ENCODE results near the gene PPL.
"Not testable (repeated sequence)": the region's sequence is repeated elsewhere in the genome, so short reads cannot be mapped to it uniquely, and the experiment has no call there.

Gene PPL

DNA sequence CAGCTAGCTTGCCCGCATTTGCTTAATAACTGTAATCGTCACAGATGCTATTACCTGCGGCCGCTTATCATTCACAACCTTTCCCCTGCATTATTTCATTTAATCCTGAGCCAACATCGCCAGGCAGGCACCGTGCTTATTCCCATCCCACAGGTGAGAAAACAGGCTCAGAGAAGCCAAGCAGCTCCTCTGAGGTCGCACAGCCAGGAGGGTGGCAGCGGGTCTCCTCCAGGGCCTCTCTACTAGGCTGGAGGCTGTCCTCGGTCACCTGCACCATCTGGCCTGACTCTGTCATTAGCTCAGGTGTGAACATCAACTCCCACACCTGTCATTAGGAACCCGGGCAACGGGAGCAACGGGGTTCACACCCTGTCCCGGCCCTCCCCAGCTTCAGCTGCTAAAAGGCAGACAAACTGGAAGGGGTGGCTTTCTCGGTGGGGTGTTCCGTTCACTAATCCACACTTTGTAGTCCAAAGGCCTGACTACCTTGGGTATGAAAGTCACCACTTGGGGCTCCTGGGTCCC lies 3.0 kb downstream of the PPL start:
- no peak for DNase-seq

DNA sequence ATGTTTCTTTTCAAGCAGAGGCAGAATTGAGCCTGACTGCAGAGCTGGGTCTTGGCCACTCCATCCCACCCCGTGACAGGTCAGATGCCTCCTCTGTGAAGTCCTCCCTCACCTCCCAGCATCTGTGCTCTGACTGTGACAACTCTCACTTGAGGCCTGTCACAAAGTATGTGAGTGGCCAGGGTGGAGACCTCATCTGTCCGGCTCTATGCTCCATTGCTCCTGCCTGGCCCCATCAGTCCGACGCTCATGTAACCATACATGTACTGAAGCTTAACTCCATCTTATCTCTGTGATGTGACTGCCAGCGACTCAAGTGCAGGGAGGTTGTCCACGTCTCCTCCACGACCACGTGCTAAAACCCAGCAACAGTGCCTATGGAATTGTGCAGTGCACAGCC lies 3.5 kb downstream of the PPL start:
- DNase-seq, result no peak

GRCh38 chr16:4931381-4931780 lies 5.6 kb downstream of the PPL start:
- no peak for DNase-seq

DNA sequence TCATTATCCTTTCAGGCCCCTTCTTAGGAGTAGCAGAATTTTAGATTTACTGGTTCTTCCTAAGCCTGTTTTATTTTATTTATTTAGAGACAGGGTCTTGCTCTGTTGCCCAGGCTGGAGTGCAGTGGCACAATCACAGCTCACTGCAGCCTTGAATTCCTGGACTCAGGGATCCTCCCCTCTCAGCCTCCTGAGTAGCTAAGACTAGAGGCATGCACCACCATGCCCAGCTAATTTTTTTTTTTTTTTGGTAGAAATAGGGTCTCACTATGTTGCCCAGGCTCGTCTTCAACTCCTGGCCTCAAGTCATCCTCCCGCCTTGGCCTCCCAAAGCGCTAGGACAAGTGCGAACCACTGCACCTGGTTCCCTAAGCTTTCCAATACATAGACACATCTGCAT lies 7.3 kb downstream of the PPL start:
- DNase-seq, result not testable (repeated sequence)

- DNase-seq, result no peak
These were observed 8.7 kb downstream of the PPL start for GRCh38 chr16:4928227-4928626.

DNA sequence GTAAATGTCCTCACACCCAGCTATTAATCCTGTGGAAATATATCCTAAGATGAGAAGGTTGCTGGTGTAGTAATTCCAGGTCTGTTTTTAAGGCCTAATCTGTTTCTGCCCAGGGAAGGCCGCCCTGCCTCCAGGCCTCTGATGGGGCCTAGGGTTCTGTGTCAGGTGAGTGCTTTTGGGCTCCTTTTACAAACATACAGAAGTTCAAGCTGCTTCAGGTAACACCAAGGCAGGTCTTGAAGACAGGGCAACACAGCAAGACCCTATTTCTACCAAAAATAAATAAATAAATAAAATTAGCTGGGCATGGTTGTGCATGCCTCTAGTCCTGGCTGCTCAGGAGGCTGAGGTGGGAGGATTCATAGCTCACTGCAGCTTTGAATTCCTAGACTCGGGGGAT lies 9.3 kb downstream of the PPL start:
- DNase-seq, result no peak

DNA sequence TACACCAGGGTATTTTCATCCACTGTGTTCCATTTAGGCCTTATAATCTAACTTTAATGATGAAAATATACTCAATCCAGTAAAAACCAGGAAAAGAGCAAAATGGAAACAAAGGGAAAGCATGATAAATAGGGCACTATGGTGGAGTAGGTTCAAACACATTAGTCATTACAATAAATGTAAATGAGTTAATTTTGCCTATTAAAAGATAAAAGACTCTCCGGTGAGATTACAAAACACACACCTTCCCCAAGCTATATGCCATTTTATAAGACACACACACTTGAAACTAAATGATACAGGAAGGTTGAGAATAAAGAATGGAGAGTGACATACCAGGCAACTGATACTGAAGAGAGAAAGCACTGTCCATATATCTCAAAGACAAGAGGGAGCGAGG lies 10.0 kb downstream of the PPL start:
- no peak for DNase-seq

DNA sequence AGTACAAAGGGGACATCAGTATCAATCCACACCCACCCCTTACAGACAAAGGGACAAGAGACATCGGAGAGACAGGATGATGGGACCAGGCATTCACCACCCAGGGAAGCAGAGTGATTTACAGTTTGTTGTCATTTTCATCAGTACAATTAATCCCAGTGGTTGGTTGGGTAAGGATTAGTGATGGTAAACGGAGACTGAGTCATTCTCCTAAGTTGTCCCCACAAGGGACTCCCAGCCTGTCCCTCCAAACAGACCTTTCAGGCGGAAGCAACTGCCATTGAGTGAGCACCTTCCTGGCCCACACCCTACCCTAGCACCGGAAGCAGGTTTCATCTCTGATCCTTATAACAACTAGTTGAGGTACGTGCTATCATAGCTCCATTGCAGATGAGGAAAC lies 11.2 kb downstream of the PPL start:
- no peak for DNase-seq

- DNase-seq, result no peak
These were observed 11.7 kb downstream of the PPL start for GRCh38 chr16:4925293-4925607.

DNA sequence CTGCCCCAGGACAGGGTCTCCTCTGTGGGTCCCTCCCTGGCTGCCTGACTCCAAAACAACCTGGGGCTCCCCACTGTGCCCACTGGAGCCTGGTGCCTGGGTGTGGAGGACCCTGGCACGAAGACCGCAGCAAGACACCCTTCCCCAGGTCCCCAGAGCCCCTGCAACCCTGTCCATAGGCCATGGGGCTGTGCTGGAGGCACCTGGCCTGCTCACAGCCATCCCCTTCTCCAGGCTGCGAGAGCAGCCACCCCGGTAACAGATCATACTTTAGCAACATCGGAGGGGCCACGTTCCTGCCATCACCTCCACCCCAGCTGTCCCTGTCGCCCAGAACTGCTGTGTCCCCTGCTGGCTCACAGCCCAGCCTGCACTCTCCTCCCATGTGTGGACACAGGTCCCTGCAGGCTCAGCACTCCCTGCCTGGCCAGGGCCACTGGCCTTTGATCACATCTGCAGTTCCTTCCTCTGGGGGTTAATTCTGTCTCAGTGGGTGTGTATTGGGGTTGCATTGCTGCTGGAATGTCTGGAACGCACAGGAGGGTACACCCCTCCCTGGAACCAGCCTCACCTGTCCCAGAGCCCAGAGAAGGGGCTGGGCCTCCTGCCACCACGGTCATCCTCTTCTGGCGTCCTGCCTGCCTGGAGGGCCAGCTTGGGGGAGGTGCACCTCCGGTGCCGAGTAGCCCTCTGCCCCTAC lies 12.2 kb downstream of the PPL start:
- no peak for DNase-seq

DNA sequence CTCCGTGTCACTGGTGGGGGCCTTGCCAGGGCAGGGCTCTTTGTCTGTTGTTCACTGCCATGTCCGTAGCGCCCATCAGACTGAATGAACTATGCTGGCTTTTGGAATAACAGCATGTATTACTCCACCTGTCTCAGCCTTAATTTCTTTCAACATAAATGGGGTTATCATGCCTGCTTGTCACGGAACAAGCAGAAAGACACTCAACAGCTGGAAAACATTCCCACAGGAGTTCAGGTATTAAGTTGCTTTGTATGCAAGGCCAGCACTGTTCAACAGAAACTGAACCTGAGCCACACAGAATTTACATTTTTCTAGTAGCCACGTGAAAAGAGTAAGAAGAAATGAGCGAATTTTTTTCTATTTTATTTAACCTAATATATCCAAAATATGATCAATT lies 13.1 kb downstream of the PPL start:
- DNase-seq, result no peak

DNA sequence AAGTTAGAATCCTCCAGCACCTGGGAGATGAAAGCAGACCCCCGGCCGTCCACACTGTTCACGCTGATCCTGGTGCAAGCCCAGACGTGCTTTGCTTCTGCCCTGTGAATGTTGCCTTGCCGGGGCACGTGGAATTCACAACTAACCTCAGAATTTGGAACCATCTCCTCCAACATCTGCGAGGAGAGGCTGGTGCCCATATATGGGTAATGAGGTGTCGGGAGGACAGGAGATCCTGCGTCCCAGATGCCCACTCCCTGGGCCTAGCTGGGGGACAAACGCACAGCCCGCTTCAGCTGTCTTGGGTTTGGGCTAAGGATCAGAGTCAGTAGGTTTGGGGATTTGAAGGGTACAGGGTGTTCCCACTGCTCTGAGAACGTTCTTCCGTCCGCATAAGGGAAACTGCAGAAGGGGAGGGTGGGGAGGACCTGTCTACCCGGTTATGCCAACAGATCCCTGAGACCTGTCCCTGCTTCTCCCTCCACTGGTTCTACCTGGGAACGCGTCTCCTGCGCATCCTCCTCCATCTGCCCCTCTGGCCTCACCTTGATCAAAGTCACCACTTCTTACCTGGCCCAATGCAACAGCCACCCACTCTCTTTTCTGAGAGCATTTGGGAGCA lies 14.1 kb downstream of the PPL start:
- DNase-seq, result no peak

GRCh38 chr16:4920826-4921225 lies 16.1 kb downstream of the PPL start:
- DNase-seq, result no peak

- DNase-seq, result no peak
These were observed 18.1 kb downstream of the PPL start for GRCh38 chr16:4918781-4919251.

GRCh38 chr16:4917117-4917516 lies 19.8 kb downstream of the PPL start:
- DNase-seq, result no peak

GRCh38 chr16:4915226-4915761 lies 21.7 kb downstream of the PPL start:
- DNase-seq, result no peak

GRCh38 chr16:4914528-4915225 lies 22.3 kb downstream of the PPL start:
- no peak for DNase-seq

- no peak for DNase-seq
These were observed 23.0 kb downstream of the PPL start for GRCh38 chr16:4913774-4914525.

DNA sequence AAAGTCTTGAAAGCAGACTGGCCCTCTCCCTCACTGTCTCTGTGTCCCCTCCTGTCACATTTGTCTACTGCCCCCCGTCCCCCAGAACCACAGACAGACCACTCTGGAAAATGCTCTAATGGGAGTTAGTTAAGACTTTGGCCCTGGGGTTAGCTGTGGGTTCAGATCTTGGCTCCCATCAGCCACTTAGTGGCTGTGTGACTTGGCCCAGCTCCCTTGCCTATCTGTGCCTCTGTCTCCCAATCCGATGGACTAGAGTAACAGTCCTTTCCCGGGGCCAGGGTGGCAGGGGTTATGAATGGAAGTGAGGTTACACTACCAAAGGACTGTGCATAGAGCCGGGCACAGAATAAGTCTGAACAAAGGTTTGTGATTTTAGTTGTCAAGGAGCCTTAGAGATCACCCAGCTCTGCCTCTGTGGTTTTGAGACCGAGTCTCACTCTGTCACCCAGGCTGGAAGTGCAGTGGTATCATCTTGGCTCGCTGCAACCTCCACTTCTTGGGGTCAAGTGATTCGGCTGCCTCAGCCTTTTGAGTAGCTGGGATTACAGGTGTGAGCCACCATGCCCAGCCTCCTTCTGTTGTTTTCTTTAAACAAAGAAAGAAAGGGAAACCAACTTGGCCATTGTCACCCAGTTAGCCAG lies 23.7 kb downstream of the PPL start:
- DNase-seq, result no peak

DNA sequence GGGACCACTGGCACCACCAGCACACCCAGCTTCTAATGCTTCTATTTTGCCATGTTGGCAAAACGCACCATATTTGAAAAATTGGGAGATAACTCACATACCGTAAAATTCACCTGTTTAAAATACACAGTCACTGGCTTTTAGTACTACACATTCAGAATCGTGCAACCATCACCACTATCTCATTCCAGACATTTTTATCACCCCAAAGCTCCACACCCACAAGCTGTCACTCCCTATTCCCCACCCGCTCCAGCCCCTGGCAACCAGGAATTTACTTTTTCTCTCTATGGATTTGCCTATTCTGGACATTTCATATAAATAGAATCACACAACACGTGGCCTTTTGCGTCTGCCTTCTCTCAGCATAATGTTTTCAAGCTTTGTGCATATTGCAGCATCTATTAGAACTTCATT lies 25.0 kb downstream of the PPL start:
- no peak for DNase-seq

DNA sequence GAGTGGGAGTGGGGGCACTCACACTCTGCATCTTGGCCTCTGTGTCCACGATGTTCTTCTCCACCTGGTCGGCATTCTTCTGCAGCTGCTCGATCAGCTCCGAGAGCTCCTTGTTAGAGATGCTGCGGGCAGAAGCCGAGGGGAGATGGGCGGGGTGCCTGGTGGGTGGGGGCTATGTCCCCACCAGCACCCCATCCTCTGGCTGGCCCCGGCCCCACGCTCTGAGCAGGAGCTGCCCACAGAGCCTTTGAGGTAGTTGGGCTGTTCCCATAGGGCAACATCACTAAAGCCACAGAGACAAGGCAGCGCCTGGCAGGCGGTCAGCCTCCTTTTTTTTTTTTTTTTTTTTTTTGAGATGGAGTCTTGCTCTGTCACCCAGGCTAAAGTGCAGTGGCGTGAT lies 26.1 kb downstream of the PPL start:
- no peak for DNase-seq

- no peak for DNase-seq
These were observed 27.1 kb downstream of the PPL start for GRCh38 chr16:4909825-4910224.

Data from SW 1271 (cell line).